ENCODE results near the gene HSDL2.
"Not testable (repeated sequence)": the region's sequence is repeated elsewhere in the genome, so short reads cannot be mapped to it uniquely, and the experiment has no call there.

The HSDL2 gene

GRCh38 chr9:112503170-112503569 is 123.3 kb downstream of the HSDL2 start:
- no peak for DNase-seq

DNA sequence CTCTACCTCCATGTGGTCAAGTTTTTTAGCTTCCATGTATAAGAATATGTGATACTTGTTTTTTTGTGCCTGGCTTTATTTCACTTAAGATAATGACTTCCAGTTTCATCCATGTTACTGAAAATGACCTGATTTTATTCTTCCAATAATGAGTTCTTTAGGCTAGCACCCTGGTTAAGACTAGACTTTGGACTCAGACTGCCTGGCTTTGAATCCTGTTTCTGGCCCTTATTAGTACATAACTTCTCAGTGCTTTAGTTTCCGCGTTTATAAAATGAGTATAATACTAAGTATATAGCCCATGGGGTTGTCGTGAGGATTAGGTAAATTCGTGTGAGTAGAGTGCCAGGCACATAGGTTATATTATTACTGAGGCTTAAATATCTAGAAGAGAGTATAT is 125.2 kb downstream of the HSDL2 start:
- no peak for DNase-seq

- DNase-seq: no peak
Measured at GRCh38 chr9:112505607-112506006, 125.7 kb downstream of the HSDL2 start.

GRCh38 chr9:112506571-112506970 is 126.7 kb downstream of the HSDL2 start:
- DNase-seq: no peak

GRCh38 chr9:112507001-112507680 is 127.2 kb downstream of the HSDL2 start:
- DNase-seq: no peak

DNA sequence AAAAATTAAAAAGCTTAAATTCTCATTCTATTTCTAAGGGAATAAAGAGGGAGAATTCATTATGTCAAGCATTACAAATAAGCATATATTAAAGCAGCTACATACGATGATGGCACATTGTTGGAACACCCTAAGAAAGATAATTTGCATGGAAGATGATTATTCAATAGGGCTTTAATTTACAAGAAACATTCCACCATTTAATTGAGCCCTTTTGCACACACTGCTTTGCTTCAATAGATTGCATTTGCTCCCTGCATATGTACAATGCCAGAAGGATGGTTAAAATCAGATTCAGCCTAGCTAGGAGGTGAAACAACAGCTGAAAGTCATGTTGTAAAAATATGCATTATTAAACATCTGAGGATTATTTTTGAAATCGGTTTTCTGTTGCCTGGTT is 128.5 kb downstream of the HSDL2 start:
- DNase-seq: no peak

DNA sequence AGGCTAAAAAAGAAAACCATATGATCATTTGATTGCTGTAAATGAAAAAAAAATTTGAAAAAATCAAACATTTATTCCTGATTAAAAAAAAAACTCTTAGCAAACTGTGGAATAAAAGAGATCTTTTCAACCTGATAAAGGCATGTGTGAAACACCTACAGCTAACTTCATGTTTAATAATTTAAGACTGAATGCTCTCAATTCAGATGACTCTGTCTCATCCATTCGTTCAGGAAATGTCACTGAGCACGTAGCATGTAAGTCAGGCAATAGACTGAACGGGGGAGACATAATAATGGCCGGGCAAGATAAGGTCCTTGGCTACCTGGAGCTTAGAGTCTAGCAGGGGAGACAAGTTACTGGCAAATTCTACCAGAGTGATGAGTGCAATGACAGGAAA is 132.5 kb downstream of the HSDL2 start:
- not testable (repeated sequence) for DNase-seq

DNA sequence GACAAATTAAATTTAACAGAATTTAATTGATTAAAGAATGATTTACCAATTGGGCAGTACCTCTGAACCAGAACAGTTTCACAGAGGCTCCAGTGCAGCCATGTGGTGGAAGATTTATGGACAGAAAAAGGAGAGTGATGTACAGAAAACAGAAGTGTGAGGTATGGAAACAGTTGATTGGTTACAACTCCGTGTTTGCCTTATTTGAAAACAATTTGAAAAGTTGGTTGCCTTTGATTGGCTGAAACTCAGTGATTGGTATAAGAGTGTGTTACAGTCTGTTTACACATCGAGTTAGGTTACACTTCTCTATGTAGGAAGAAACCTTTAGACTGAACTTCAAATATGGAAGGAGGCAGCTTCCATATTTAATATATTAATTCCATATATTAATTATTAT is 136.9 kb downstream of the HSDL2 start:
- DNase-seq: no peak

GRCh38 chr9:112520069-112520468 is 140.2 kb downstream of the HSDL2 start:
- DNase-seq: no peak

DNA sequence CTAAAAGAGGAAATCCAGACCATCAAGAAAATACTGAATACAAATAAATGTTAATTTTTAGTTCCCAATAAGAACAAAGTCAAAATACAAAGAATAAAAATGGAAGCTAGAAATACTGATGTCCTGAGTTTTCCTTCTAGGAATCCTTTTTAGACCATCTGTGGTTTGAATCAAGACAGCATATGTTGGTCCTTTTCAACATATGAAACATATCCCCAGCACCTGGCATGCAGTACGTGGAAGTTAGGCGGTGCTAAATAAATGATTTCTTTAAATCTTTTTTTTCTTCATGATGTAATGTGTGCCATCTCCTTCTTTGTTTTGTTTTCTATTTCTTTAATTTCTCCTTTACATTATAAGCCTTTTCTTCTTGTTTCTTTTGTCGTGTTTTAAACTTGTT is 140.7 kb downstream of the HSDL2 start:
- DNase-seq: no peak

Measured in hematopoietic multipotent progenitor cell treated with erythropoietin and hydrocortisone succinate and interleukin-3 and kit ligand, for 4 days (in vitro differentiated cells).